Activated CD4-positive, alpha-beta memory T cell treated with anti-CD3 and anti-CD28 coated beads, Interleukin-2, amount 10 ng/mL, durations not matched to agents 7 days and 5 days (primary cell): ENCODE results near the gene NHLRC4. TPM values are rescaled to one million over a fixed set of nuclear protein-coding genes. Genes with fewer than 3 reads are reported as not detected.

Source experiments
- CTCF ChIA-PET: fragments of 350-600 bp; sonication (Branson Sonifier 250); formaldehyde crosslinking; loops from one replicate; lab custom pipeline; 2021; ENCODE audit warnings: antibody characterized with exemption, inconsistent platforms; lab: Charles Lee
- POLR2A ChIA-PET: fragments of 350-600 bp; sonication (Branson Sonifier 250); formaldehyde crosslinking; loops from one replicate; lab custom pipeline; 2021; ENCODE audit warnings: antibody characterized with exemption; lab: Charles Lee
- DNase-seq: peaks from one replicate; pipeline ENCODE4 v3.0.0-alpha.2; 2020
- H3K27ac Mint-ChIP-seq: one replicate; pipeline ENCODE4 v1.8.0; 2021; ENCODE audit warnings: mild to moderate bottlenecking, mixed read lengths
- H3K27me3 Mint-ChIP-seq: one replicate; pipeline ENCODE4 v1.8.0; 2021; ENCODE audit warnings: mixed read lengths
- H3K36me3 Mint-ChIP-seq: one replicate; pipeline ENCODE4 v1.8.0; 2021; ENCODE audit warnings: low read depth, mixed read lengths
- H3K4me1 Mint-ChIP-seq: one replicate; pipeline ENCODE4 v1.8.0; 2021; ENCODE audit warnings: mixed read lengths
- H3K4me3 Mint-ChIP-seq: one replicate; pipeline ENCODE4 v1.8.0; 2021; ENCODE audit warnings: mild to moderate bottlenecking, mixed read lengths
- H3K9me3 Mint-ChIP-seq: one replicate; pipeline ENCODE4 v1.8.0; 2021; ENCODE audit warnings: mixed read lengths
- total RNA-seq, 2 experiments: library from RNA; stranded (reverse); gene quantifications; one replicate each; pipeline ENCODE4 v1.2.3, GENCODE V29; 2021

NHLRC4 gene
- total RNA-seq, 2 experiments from 2014 or later: 2.3 to 2.6 TPM

DNA sequence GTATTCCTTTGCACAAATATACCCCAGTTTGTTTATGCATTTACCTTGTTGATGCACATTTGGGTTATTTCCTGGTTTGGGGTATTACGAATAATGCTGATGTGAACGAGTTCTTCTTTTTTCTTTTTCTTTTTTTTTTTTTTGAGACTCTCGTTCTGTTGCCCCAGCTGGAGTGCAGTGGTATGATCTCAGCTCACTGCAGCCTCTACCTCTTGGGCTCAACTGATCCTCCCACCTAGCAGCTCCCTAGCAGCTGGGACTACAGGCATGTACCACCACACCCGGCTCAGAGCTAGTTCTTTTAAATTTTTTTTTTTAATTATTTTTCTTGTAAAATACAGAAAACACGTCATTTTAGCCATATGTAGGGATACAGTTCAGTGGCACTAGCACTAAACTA lies 37.1 kb downstream of the NHLRC4 start:
- Mint-ChIP-seq H3K9me3 (no peaks in the 10 kb centered on the region), H3K27ac (no peak overlapping the region), H3K27me3 (no peaks in the 10 kb centered on the region), H3K4me1 (peaks cover 2% of the 10 kb centered on the region), H3K4me3 (no peak overlapping the region), H3K36me3 (no peaks in the 10 kb centered on the region)
- POLR2A ChIA-PET: no interaction called here
- CTCF ChIA-PET: no interaction called here
- no peak for DNase-seq

GRCh38 chr16:606656-607307 lies 40.0 kb downstream of the NHLRC4 start:
- peaks cover 4% of the 10 kb centered on the region for H3K4me1 Mint-ChIP-seq
- H3K36me3 Mint-ChIP-seq: no peaks in the 10 kb centered on the region
- DNase-seq: no peak
- ChIA-PET CTCF (no interaction called here), POLR2A (no interaction called here)
- H3K9me3 Mint-ChIP-seq: no peaks in the 10 kb centered on the region
- no peak overlapping the region for H3K27ac Mint-ChIP-seq
- H3K27me3 Mint-ChIP-seq: no peaks in the 10 kb centered on the region
- H3K4me3 Mint-ChIP-seq: no peak overlapping the region

DNA sequence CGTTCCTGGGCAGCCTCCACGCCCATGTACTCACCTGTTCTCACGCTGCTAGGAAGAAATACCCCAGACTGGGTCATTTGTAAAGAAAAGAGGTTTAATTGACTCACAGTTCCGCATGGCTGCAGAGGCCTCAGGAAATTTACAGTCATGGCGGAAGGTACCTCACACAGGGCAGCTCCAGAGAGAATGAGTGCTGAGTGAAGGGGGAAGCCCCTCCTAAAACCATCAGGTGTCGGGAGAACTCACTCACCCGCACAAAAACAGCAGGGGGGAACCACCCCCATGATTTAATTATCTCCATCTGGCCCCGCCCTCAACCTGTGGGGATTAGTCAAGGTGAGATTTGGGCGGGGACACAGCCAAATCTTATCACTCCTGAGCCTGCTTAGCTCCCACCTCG lies 41.2 kb downstream of the NHLRC4 start:
- CTCF ChIA-PET: no interaction called here
- POLR2A ChIA-PET: no interaction called here
- DNase-seq: no peak

GRCh38 chr16:609316-609715 lies 42.5 kb downstream of the NHLRC4 start:
- CTCF ChIA-PET: interaction anchor here (1.1 kb wide), 1 partner anchor 9 kb away, joined by 3 read pairs; no protein-coding TSS in a partner anchor
- Mint-ChIP-seq H3K4me3 (no peak overlapping the region), H3K27me3 (no peaks in the 10 kb centered on the region), H3K36me3 (no peaks in the 10 kb centered on the region), H3K9me3 (no peaks in the 10 kb centered on the region), H3K27ac (no peak overlapping the region), H3K4me1 (peaks cover 4% of the 10 kb centered on the region)
- POLR2A ChIA-PET: interaction anchor here (1.2 kb wide), 1 partner anchor 41 kb away, joined by 3 read pairs; no protein-coding TSS in a partner anchor
- no peak for DNase-seq

More for the DNA sequence above, 41.2 kb downstream of the NHLRC4 start:
- H3K27ac Mint-ChIP-seq: no peak overlapping the region
- H3K9me3 Mint-ChIP-seq: no peaks in the 10 kb centered on the region
- H3K4me1 Mint-ChIP-seq: peaks cover 4% of the 10 kb centered on the region
- H3K27me3 Mint-ChIP-seq: no peaks in the 10 kb centered on the region
- H3K36me3 Mint-ChIP-seq: no peaks in the 10 kb centered on the region
- no peak overlapping the region for H3K4me3 Mint-ChIP-seq

GRCh38 chr16:609984-610383 lies 43.2 kb downstream of the NHLRC4 start:
- no peak for DNase-seq
- Mint-ChIP-seq H3K36me3 (no peaks in the 10 kb centered on the region), H3K27me3 (no peaks in the 10 kb centered on the region), H3K4me1 (peaks cover 4% of the 10 kb centered on the region), H3K4me3 (no peak overlapping the region), H3K27ac (no peak overlapping the region), H3K9me3 (no peaks in the 10 kb centered on the region)
- ChIA-PET CTCF (interaction anchor here (1.1 to 1.2 kb wide), 2 partner anchors 9 to 31 kb away, joined by 3 read pairs; no protein-coding TSS in a partner anchor), POLR2A (interaction anchor here (1.2 kb wide), 1 partner anchor 42 kb away, joined by 3 read pairs; no protein-coding TSS in a partner anchor)

GRCh38 chr16:610513-611381 lies 43.9 kb downstream of the NHLRC4 start:
- Mint-ChIP-seq H3K4me3 (no peak overlapping the region), H3K27ac (no peak overlapping the region), H3K27me3 (no peaks in the 10 kb centered on the region), H3K4me1 (peaks cover 4% of the 10 kb centered on the region), H3K36me3 (no peaks in the 10 kb centered on the region), H3K9me3 (no peaks in the 10 kb centered on the region)
- ChIA-PET POLR2A (interaction anchor here (1.2 kb wide), 1 partner anchor 42 kb away, joined by 3 read pairs; no protein-coding TSS in a partner anchor), CTCF (interaction anchor here (1.2 kb wide), 1 partner anchor 32 kb away, joined by 3 read pairs; no protein-coding TSS in a partner anchor)
- peak; percentile 47 for DNase-seq

- H3K9me3 Mint-ChIP-seq: no peaks in the 10 kb centered on the region
- no peak overlapping the region for H3K4me3 Mint-ChIP-seq
- H3K36me3 Mint-ChIP-seq: no peaks in the 10 kb centered on the region
- no peak for DNase-seq
- peaks cover 2% of the 10 kb centered on the region for H3K4me1 Mint-ChIP-seq
- CTCF ChIA-PET: no interaction called here
- no peak overlapping the region for H3K27ac Mint-ChIP-seq
- no peaks in the 10 kb centered on the region for H3K27me3 Mint-ChIP-seq
- POLR2A ChIA-PET: no interaction called here
These were observed 48.3 kb downstream of the NHLRC4 start for GRCh38 chr16:615122-615521.

- H3K4me3 Mint-ChIP-seq: no peak overlapping the region
- POLR2A ChIA-PET: no interaction called here
- no peak overlapping the region for H3K27ac Mint-ChIP-seq
- H3K36me3 Mint-ChIP-seq: no peaks in the 10 kb centered on the region
- no peaks in the 10 kb centered on the region for H3K9me3 Mint-ChIP-seq
- H3K4me1 Mint-ChIP-seq: no peaks in the 10 kb centered on the region
- CTCF ChIA-PET: no interaction called here
- no peak for DNase-seq
- H3K27me3 Mint-ChIP-seq: no peaks in the 10 kb centered on the region
These were observed 50.2 kb downstream of the NHLRC4 start for GRCh38 chr16:616733-617586.

DNA sequence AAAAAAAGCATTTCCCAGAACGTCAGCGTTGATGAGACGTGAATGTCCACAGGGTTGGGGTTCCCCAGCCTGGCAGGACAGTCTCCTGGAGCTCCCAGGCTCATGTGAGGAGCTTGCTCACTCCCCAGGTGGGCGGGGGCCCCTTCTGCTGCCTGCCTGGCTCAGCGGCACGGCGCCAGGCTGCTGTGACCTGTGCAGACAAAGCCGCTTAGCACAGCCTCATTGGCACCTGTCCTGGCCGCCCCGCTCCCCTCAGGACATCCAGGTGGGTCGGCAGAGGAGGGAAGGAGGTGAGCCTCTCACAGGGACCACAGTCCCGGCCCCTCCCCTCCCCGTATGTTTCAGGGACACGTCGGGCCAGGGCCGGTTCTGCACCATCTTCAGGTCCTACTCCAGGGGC lies 51.0 kb downstream of the NHLRC4 start:
- DNase-seq: no peak
- ChIA-PET CTCF (no interaction called here), POLR2A (no interaction called here)
- H3K27ac Mint-ChIP-seq: no peak overlapping the region
- H3K36me3 Mint-ChIP-seq: no peaks in the 10 kb centered on the region
- H3K4me1 Mint-ChIP-seq: no peaks in the 10 kb centered on the region
- no peaks in the 10 kb centered on the region for H3K27me3 Mint-ChIP-seq
- H3K4me3 Mint-ChIP-seq: no peak overlapping the region
- no peaks in the 10 kb centered on the region for H3K9me3 Mint-ChIP-seq

Other genes with a start within 250 kb of the NHLRC4 start
- gene AXIN1, start 214.3 kb upstream of the NHLRC4 start, total RNA-seq: 10 to 100 TPM; 25.4 to 25.7 TPM
- 10 to 100 TPM; 71.4 to 72.6 TPM for gene MRPL28, start 196.5 kb upstream of the NHLRC4 start, total RNA-seq
- gene PGAP6, start 185.0 kb upstream of the NHLRC4 start, total RNA-seq: 10 to 100 TPM; 59.2 to 59.9 TPM
- 10 to 100 TPM; 33.9 to 34.0 TPM for gene NME4, start 169.8 kb upstream of the NHLRC4 start, total RNA-seq
- 1 to 10 TPM; 3.0 to 3.3 TPM for gene DECR2, start 165.1 kb upstream of the NHLRC4 start, total RNA-seq
- 10 to 100 TPM; 21.2 to 25.4 TPM for gene RAB11FIP3, start 141.4 kb upstream of the NHLRC4 start, total RNA-seq
- 10 to 100 TPM; 91.7 to 93.4 TPM for gene CAPN15, start 39.3 kb upstream of the NHLRC4 start, total RNA-seq
- not detected for gene PRR35, start 6.6 kb upstream of the NHLRC4 start, total RNA-seq
- 10 to 100 TPM; 33.7 to 35.1 TPM for gene PIGQ, start 3.0 kb downstream of the NHLRC4 start, total RNA-seq
- gene RAB40C, start 23.1 kb downstream of the NHLRC4 start, total RNA-seq: 10 to 100 TPM; 12.2 to 14.2 TPM
- under 1 TPM; 0.10 to 0.13 TPM for gene WFIKKN1, start 64.0 kb downstream of the NHLRC4 start, total RNA-seq
- 10 to 100 TPM; 66.6 to 67.5 TPM for gene METTL26, start 69.3 kb downstream of the NHLRC4 start, total RNA-seq
- gene MCRIP2, start 74.8 kb downstream of the NHLRC4 start, total RNA-seq: 10 to 100 TPM; 20.3 to 22.8 TPM
- 10 to 100 TPM; 58.0 to 58.4 TPM for gene WDR90, start 82.4 kb downstream of the NHLRC4 start, total RNA-seq
- gene RHOT2, start 101.1 kb downstream of the NHLRC4 start, total RNA-seq: 100 to 1,000 TPM; 140 to 141 TPM
- gene RHBDL1, start 108.7 kb downstream of the NHLRC4 start, total RNA-seq: 1 to 10 TPM; 1.5 TPM
- 10 to 100 TPM; 63.9 to 78.3 TPM for gene STUB1, start 113.4 kb downstream of the NHLRC4 start, total RNA-seq
- 10 to 100 TPM; 27.1 to 27.2 TPM for gene JMJD8, start 117.3 kb downstream of the NHLRC4 start, total RNA-seq
- gene WDR24, start 123.4 kb downstream of the NHLRC4 start, total RNA-seq: 10 to 100 TPM; 18.1 to 18.7 TPM
- 10 to 100 TPM; 30.9 to 34.6 TPM for gene FBXL16, start 138.8 kb downstream of the NHLRC4 start, total RNA-seq
- 1 to 10 TPM; 4.4 to 6.2 TPM for gene METRN, start 148.1 kb downstream of the NHLRC4 start, total RNA-seq
- 1 to 10 TPM; 8.4 to 9.3 TPM for gene ANTKMT, start 154.1 kb downstream of the NHLRC4 start, total RNA-seq
- gene CCDC78, start 159.4 kb downstream of the NHLRC4 start, total RNA-seq: 1 to 10 TPM; 1.9 to 2.3 TPM
- 1 to 10 TPM; 8.9 to 9.1 TPM for gene HAGHL, start 160.1 kb downstream of the NHLRC4 start, total RNA-seq
- 10 to 100 TPM; 34.0 to 34.8 TPM for gene CIAO3, start 174.0 kb downstream of the NHLRC4 start, total RNA-seq
- not detected for gene MSLN, start 193.7 kb downstream of the NHLRC4 start, total RNA-seq
- gene RPUSD1, start 221.4 kb downstream of the NHLRC4 start, total RNA-seq: 10 to 100 TPM; 22.2 to 22.3 TPM
- 10 to 100 TPM; 77.6 to 80.0 TPM for gene CHTF18, start 221.6 kb downstream of the NHLRC4 start, total RNA-seq
- gene GNG13, start 233.7 kb downstream of the NHLRC4 start, total RNA-seq: not detected